A549 (cell line): ENCODE measurements around the gene MYO1D. TPM values are rescaled to one million over a fixed set of nuclear protein-coding genes. Genes with fewer than 3 reads are reported as not detected.

Experiments used
- ATAC-seq, 2 experiments: fragments of 200-7000 bp in 1 of 2; fragments of >200 bp in 1 of 2; cut with Nextera tagmentation in 1 of 2; cut with Tn5 transposase in 1 of 2; 3 replicates each; pipeline versions ENCODE4 v1.8.0 to v1.9.1; 2018 to 2020; ENCODE audit warnings: mild to moderate bottlenecking in 1 of 2, moderate library complexity in 1 of 2
- CTCF ChIA-PET: fragments of 300-600 bp; sonication (Branson Sonifier 250); formaldehyde crosslinking; extraction: SDS; loops from one replicate; lab custom pipeline; 2021; ENCODE audit warnings: antibody characterized with exemption, inconsistent platforms; lab: Yijun Ruan, JAX
- POLR2A ChIA-PET: fragments of 350-600 bp; formaldehyde crosslinking; extraction: SDS; loops from one replicate; lab custom pipeline; 2021; ENCODE audit warnings: antibody characterized with exemption, inconsistent platforms; lab: Yijun Ruan, JAX
- DNase-seq, 2 experiments: peaks; one replicate each; pipeline versions ENCODE4 v3.0.0 to v3.0.0-alpha.2; 2011 to 2016; ENCODE audit warnings: low read depth in 1 of 2, low spot score in 1 of 2
- FAIRE-seq: peaks from 2 replicates; lab custom pipeline; 2011; peaks lifted over from hg19 to GRCh38; lab: Jason Lieb, UNC
- H3K27ac ChIP-seq, 2 experiments: fragments of >200 bp; sonication (Bioruptor Twin); formaldehyde crosslinking; 3 replicates each; pipeline ENCODE4 v1.5.1; 2016 to 2017
- H3K4me1 ChIP-seq: fragments of >200 bp; sonication (Bioruptor Twin); formaldehyde crosslinking; 3 replicates; pipeline ENCODE4 v1.6.1; 2016
- H3K4me2 ChIP-seq: fragments of >200 bp; sonication (Bioruptor Twin); formaldehyde crosslinking; 3 replicates; pipeline ENCODE4 v1.6.1; 2016
- H3K4me3 ChIP-seq: fragments of >200 bp; sonication (Bioruptor Twin); formaldehyde crosslinking; 3 replicates; pipeline ENCODE4 v1.5.1; 2016
- H3K9me3 ChIP-seq: fragments of >200 bp; sonication (Bioruptor Twin); formaldehyde crosslinking; 3 replicates; pipeline ENCODE4 v1.6.1; 2016
- BHLHE40 ChIP-seq: IDR thresholded peaks from 2 replicates; pipeline ENCODE4 v1.6.1; 2012; ENCODE audit warnings: low read depth, low read length, inconsistent platforms
- CBX2 ChIP-seq: fragments of 200-600 bp; sonication (generic); IDR thresholded peaks from 2 replicates; pipeline ENCODE4 v1.6.1; 2016; ENCODE audit warnings: low read depth, mild to moderate bottlenecking, borderline replicate concordance
- CBX8 ChIP-seq: fragments of 200-600 bp; sonication (generic); IDR thresholded peaks from 2 replicates; pipeline ENCODE4 v1.6.1; 2016
- CEBPB ChIP-seq, 2 experiments: fragments of >200 bp in 1 of 2; sonication (Bioruptor Twin) in 1 of 2; formaldehyde crosslinking in 1 of 2; IDR thresholded peaks; 2 replicates each; pipeline ENCODE4 v1.6.1; 2012 to 2016
- CTCF ChIP-seq: fragments of >200 bp; sonication (Bioruptor Twin); formaldehyde crosslinking; IDR thresholded peaks from 3 replicates; pipeline ENCODE4 v1.5.1; 2016
- EHF ChIP-seq: fragments of 250-450 bp; sonication (Bioruptor Pico); IDR thresholded peaks from 2 replicates; pipeline ENCODE4 v1.5.0; 2020; ENCODE audit warnings: mild to moderate bottlenecking
- EHMT2 ChIP-seq: fragments of 200-600 bp; sonication (generic); IDR thresholded peaks from 2 replicates; pipeline ENCODE4 v1.6.1; 2016; ENCODE audit warnings: antibody characterized with exemption, low read depth, mild to moderate bottlenecking, moderate library complexity
- ESRRA ChIP-seq: fragments of 150-350 bp; IDR thresholded peaks from 2 replicates; pipeline ENCODE4 v1.6.1; 2014; ENCODE audit warnings: mild to moderate bottlenecking, low read length, borderline replicate concordance
- HEYL ChIP-seq: fragments of 250-450 bp; sonication (Bioruptor Pico); IDR thresholded peaks from 2 replicates; pipeline ENCODE4 v1.8.0; 2021; ENCODE audit warnings: mild to moderate bottlenecking, moderate library complexity
- HMGXB4 ChIP-seq: fragments of 250-450 bp; sonication (Bioruptor Pico); IDR thresholded peaks from 2 replicates; pipeline ENCODE4 v1.5.0; 2021; ENCODE audit warnings: mild to moderate bottlenecking, moderate library complexity, borderline replicate concordance
- HOXA7 ChIP-seq: fragments of 250-450 bp; sonication (Bioruptor Pico); IDR thresholded peaks from 2 replicates; pipeline ENCODE4 v1.5.0; 2020; ENCODE audit warnings: mild to moderate bottlenecking, moderate library complexity
- JUN ChIP-seq, 2 experiments: fragments of >200 bp; sonication (Bioruptor Twin); formaldehyde crosslinking; IDR thresholded peaks; 2 replicates in 1 of 2; 3 replicates in 1 of 2; pipeline ENCODE4 v1.6.1; 2016 to 2017
- MAZ ChIP-seq: fragments of 150-350 bp; IDR thresholded peaks from 2 replicates; pipeline ENCODE4 v1.6.1; 2014; ENCODE audit warnings: antibody characterized with exemption, low read depth, low read length, borderline replicate concordance
- POLR2AphosphoS2 ChIP-seq: conservative IDR thresholded peaks from 2 replicates; pipeline ENCODE4 v1.6.1; 2012; ENCODE audit warnings: low read length, improper control_type of control experiment, inconsistent platforms
- SMC3 ChIP-seq: fragments of >200 bp; sonication (Bioruptor Twin); formaldehyde crosslinking; IDR thresholded peaks from 3 replicates; pipeline ENCODE4 v1.6.1; 2018; ENCODE audit warnings: inconsistent platforms
- SREBF2 ChIP-seq: fragments of 450-650 bp; IDR thresholded peaks from 2 replicates; pipeline ENCODE4 v1.6.1; 2014; ENCODE audit warnings: mild to moderate bottlenecking, moderate library complexity
- ZC3H11A ChIP-seq: fragments of 450-650 bp; IDR thresholded peaks from 2 replicates; pipeline ENCODE4 v1.6.1; 2014; ENCODE audit warnings: antibody characterized with exemption, mild to moderate bottlenecking
- ZFP36 ChIP-seq: fragments of 450-650 bp; IDR thresholded peaks from 2 replicates; pipeline ENCODE4 v1.6.1; 2014; ENCODE audit warnings: borderline replicate concordance; ENCODE audit not compliant: partially characterized antibody
- WGBS: methylation state at CpG from one replicate; pipeline ENCODE4 v1.1.6; 2017; ENCODE audit errors: missing lambda C conversion rate; 5-methylcytosine and 5-hydroxymethylcytosine counted together
- polyA plus RNA-seq, 4 experiments: library from polyadenylated mRNA; depleted of rRNA in 3 of 4; stranded (reverse); fragments of >200 nt; fragmentation: RNase III in 1 of 4; extraction: RNeasy Plus Mini Kit Qiagen cat#74134 plus additional on column Dnase treatment in 1 of 4; gene quantifications; 2 replicates in 3 of 4; 3 replicates in 1 of 4; pipeline ENCODE4 v1.2.3, GENCODE V29; 2011 to 2017
- TF ChIP-seq, protein P1 (sequence below): fragments of 250-450 bp; sonication (Bioruptor Pico); IDR thresholded peaks from 2 replicates; pipeline ENCODE4 v1.5.0; 2020; ENCODE audit warnings: low read depth, mild to moderate bottlenecking, moderate library complexity
- TF ChIP-seq, protein P2 (sequence below): IDR thresholded peaks from 2 replicates; pipeline ENCODE4 v1.6.1; 2012

MYO1D gene
- polyA plus RNA-seq, 2 of the 4 experiments (the other 2 are of a cell fraction), result 2.8 to 4.2 TPM

DNA sequence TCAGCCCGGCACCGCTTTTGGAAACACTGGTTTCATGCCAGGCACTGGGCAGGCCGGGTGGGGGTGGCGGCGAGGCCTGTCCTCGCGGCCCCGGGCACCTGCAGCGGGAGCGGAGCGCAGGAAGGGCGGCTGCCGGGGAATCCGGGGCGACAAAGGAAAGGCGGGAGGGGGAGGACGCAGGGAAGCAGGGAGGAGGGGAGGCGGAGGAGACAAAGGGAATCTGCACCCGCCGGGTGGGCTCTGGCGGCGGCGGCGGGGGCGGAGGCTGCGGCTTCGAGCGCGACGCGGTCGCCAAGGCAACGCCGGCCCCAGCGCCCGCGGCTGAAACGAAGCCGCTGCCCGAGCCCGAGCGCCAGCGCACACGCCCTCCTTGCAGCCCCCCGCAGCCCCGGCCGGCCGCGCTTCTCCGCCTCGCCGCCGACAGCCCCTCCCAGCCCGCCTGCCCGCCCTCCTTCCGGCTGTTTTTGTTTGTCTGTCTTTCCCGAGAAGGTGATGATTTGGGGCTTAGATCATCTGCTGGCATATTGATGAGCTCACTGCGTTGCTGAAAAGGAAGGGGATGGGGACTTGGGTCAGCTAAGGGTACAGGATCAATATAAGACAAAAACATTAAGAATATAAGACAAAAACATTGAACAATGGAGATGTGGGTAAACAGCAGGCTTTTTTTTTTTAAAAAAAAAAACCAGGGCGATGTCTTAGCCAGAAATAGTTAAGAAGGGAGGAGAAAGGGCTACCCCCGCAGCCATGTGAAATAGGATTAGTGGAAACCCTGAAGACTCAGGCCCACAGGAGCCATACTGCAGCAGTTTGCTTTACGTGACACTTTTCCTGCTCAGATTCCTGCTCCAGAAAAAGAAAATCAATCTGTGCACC, 357.5 kb downstream of the MYO1D start:
- ChIA-PET POLR2A (no interaction called here), CTCF (interaction anchor here (0.8 kb wide), 1 partner anchor 49 kb away, joined by 4 read pairs; no protein-coding TSS in a partner anchor)
- H3K9me3 ChIP-seq, result no peaks in the 10 kb centered on the region
- DNase-seq (no peak), FAIRE-seq (no peak), ATAC-seq (no peak)
- no peak overlapping the region for H3K4me2 ChIP-seq
- 90% methylated on average over 59 of the region's 61 CpGs for WGBS
- TF ChIP-seq ZC3H11A (no peak), POLR2AphosphoS2 (no peak), SREBF2 (no peak), ESRRA (no peak), SMC3 (no peak), CBX2 (no peak), CEBPB (IDR thresholded peaks at IDR 0.05) (no peak), ZFP36 (no peak)
- H3K27ac ChIP-seq, result no peak overlapping the region
- H3K4me3 ChIP-seq, result no peak overlapping the region
- no peaks in the 10 kb centered on the region for H3K4me1 ChIP-seq

DNA sequence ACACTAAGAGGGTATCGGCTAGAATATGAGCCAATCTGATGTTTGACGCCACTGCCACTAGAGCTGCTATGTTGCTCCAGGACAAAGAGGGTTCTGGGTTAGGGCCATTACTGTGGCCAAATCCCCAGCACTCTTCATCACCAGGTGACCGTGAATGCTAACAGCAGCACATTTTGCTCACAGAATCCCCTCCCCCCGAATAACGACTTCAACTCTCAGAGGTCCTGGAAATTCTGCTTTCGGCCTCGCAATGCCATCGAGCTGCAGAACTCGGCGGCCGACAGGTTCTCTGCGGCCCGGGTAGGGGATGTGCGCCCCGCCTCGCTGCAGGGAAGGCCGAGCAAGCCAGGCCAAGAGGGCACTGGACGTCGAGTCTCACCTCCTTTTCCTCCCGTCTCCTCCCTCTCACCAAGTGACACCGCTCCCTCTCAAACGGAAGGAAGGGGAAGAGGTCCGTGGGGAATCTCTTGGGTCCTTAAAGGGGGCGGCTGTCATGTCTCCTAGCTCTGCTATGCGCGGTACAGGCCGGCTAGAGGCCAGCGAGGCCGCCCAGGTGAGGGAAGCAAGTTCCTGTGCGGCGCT, 358.2 kb downstream of the MYO1D start:
- 86% methylated on average over 31 of the region's 31 CpGs for WGBS
- POLR2A ChIA-PET, result no interaction called here

More for the DNA sequence above, 358.2 kb downstream of the MYO1D start:
- DNase-seq (no peak), ATAC-seq (no peak), FAIRE-seq (no peak)
- CTCF ChIA-PET, result interaction anchor here (0.8 kb wide), 1 partner anchor 50 kb away, joined by 4 read pairs; no protein-coding TSS in a partner anchor
- no peaks in the 10 kb centered on the region for H3K9me3 ChIP-seq
- H3K4me3 ChIP-seq, result no peak overlapping the region
- H3K27ac ChIP-seq, result no peak overlapping the region
- H3K4me2 ChIP-seq, result no peak overlapping the region
- TF ChIP-seq, protein P1, sequence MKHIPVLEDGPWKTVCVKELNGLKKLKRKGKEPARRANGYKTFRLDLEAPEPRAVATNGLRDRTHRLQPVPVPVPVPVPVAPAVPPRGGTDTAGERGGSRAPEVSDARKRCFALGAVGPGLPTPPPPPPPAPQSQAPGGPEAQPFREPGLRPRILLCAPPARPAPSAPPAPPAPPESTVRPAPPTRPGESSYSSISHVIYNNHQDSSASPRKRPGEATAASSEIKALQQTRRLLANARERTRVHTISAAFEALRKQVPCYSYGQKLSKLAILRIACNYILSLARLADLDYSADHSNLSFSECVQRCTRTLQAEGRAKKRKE, result no peak
- TF ChIP-seq, protein P2, sequence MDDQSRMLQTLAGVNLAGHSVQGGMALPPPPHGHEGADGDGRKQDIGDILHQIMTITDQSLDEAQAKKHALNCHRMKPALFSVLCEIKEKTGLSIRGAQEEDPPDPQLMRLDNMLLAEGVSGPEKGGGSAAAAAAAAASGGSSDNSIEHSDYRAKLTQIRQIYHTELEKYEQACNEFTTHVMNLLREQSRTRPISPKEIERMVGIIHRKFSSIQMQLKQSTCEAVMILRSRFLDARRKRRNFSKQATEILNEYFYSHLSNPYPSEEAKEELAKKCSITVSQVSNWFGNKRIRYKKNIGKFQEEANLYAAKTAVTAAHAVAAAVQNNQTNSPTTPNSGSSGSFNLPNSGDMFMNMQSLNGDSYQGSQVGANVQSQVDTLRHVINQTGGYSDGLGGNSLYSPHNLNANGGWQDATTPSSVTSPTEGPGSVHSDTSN, result no peak
- no peak for TF ChIP-seq CBX8
- no peak for TF ChIP-seq EHMT2
- no peak for TF ChIP-seq MAZ
- no peak for TF ChIP-seq CTCF
- TF ChIP-seq EHF (CRISPR knock-in tag), result no peak
- TF ChIP-seq BHLHE40, result no peak
- no peak for TF ChIP-seq HEYL (CRISPR knock-in tag)
- no peak for TF ChIP-seq HOXA7 (CRISPR knock-in tag)
- no peak for TF ChIP-seq ZC3H11A
- no peak for TF ChIP-seq HMGXB4
- no peak for TF ChIP-seq JUN (IDR thresholded peaks at IDR 0.05)
- no peaks in the 10 kb centered on the region for H3K4me1 ChIP-seq
